Measurements from ENCODE around the gene LYRM4. TPM values are rescaled to one million over a fixed set of nuclear protein-coding genes. Genes with fewer than 3 reads are reported as not detected.

The LYRM4 gene
- total and polyA plus RNA-seq, 8 donors = 25.2 to 47.4 (median 42.0) TPM

GRCh38 chr6:5257400-5257799, 3.4 kb downstream of the LYRM4 start:
- no peaks in the 10 kb centered on the region for H3K9me3 ChIP-seq
- no peaks in the 10 kb centered on the region for H3K36me3 ChIP-seq
- no peak overlapping the region for H3K27ac ChIP-seq
- no peak overlapping the region for H3K4me3 ChIP-seq
- ATAC-seq (no peak), DNase-seq (no peak)
- no peak for TF ChIP-seq CTCF (IDR thresholded peaks at IDR 0.05)
- intact Hi-C loops (cut with DNase I) = no loop called here
- peaks cover 0 to 16% of the 10 kb centered on the region in 2 donors for H3K4me1 ChIP-seq
- no peaks in the 10 kb centered on the region for H3K27me3 ChIP-seq

- H3K36me3 ChIP-seq = no peaks in the 10 kb centered on the region
- TF ChIP-seq CTCF (IDR thresholded peaks at IDR 0.05) = no peak
- no peak overlapping the region for H3K27ac ChIP-seq
- ATAC-seq (no peak), DNase-seq (no peak)
- H3K4me1 ChIP-seq = peaks cover 0 to 12% of the 10 kb centered on the region in 2 donors
- no peaks in the 10 kb centered on the region for H3K27me3 ChIP-seq
- H3K4me3 ChIP-seq = no peak overlapping the region
- intact Hi-C loops (cut with DNase I) = no loop called here
- H3K9me3 ChIP-seq = no peaks in the 10 kb centered on the region
These were observed 3.8 kb downstream of the LYRM4 start for GRCh38 chr6:5256952-5257351.

GRCh38 chr6:5250911-5251310, 9.8 kb downstream of the LYRM4 start:
- DNase-seq = no peak

GRCh38 chr6:5250451-5250850, 10.3 kb downstream of the LYRM4 start:
- DNase-seq (no peak), ATAC-seq (no peak)
- intact Hi-C loops (cut with DNase I) = no loop called here
- Histone ChIP-seq H3K27ac (no peak overlapping the region), H3K4me3 (no peak overlapping the region), H3K4me1 (no peaks in the 10 kb centered on the region), H3K9me3 (no peaks in the 10 kb centered on the region), H3K27me3 (no peaks in the 10 kb centered on the region), H3K36me3 (no peaks in the 10 kb centered on the region)
- TF ChIP-seq CTCF (IDR thresholded peaks at IDR 0.05) = no peak

More at GRCh38 chr6:5250911-5251310, 9.8 kb downstream of the LYRM4 start:
- no peaks in the 10 kb centered on the region for H3K4me1 ChIP-seq
- H3K27me3 ChIP-seq = no peaks in the 10 kb centered on the region
- no peak overlapping the region for H3K4me3 ChIP-seq
- intact Hi-C loops (cut with DNase I) = no loop called here
- no peaks in the 10 kb centered on the region for H3K36me3 ChIP-seq
- no peak for ATAC-seq
- no peak overlapping the region for H3K27ac ChIP-seq
- H3K9me3 ChIP-seq = no peaks in the 10 kb centered on the region
- no peak for TF ChIP-seq CTCF (IDR thresholded peaks at IDR 0.05)

- Histone ChIP-seq H3K27ac (no peak overlapping the region), H3K9me3 (no peaks in the 10 kb centered on the region), H3K27me3 (no peaks in the 10 kb centered on the region), H3K4me3 (no peak overlapping the region), H3K4me1 (no peaks in the 10 kb centered on the region), H3K36me3 (no peaks in the 10 kb centered on the region)
- DNase-seq = no peak
- intact Hi-C loops (cut with DNase I) = no loop called here
- no peak for ATAC-seq
- TF ChIP-seq CTCF (IDR thresholded peaks at IDR 0.05) = no peak
These were observed 11.2 kb downstream of the LYRM4 start for GRCh38 chr6:5249451-5250122.
